ENCODE data around the gene TPST1.

TPST1 gene

GRCh38 chr7:66239467-66239856, 34.3 kb downstream of the TPST1 start:
- no peak for DNase-seq

GRCh38 chr7:66245008-66245407, 39.9 kb downstream of the TPST1 start:
- DNase-seq: no peak

GRCh38 chr7:66246554-66247171, 41.5 kb downstream of the TPST1 start:
- no peak for DNase-seq

- DNase-seq: peak; percentile 5
Observed at GRCh38 chr7:66247380-66248078, 42.4 kb downstream of the TPST1 start.

GRCh38 chr7:66250711-66251110, 45.6 kb downstream of the TPST1 start:
- no peak for DNase-seq

GRCh38 chr7:66255534-66256100, 50.5 kb downstream of the TPST1 start:
- DNase-seq: no peak

- DNase-seq: no peak
Observed at GRCh38 chr7:66256281-66256680, 51.1 kb downstream of the TPST1 start.

GRCh38 chr7:66257481-66257880, 52.3 kb downstream of the TPST1 start:
- no peak for DNase-seq

- no peak for DNase-seq
Observed at GRCh38 chr7:66258409-66258808, 53.3 kb downstream of the TPST1 start.

- no peak for DNase-seq
Observed at GRCh38 chr7:66261941-66262340, 56.8 kb downstream of the TPST1 start.

GRCh38 chr7:66263936-66264335, 58.8 kb downstream of the TPST1 start:
- DNase-seq: no peak

- peak; percentile 3 for DNase-seq
Observed at GRCh38 chr7:66265566-66265965, 60.4 kb downstream of the TPST1 start.

- DNase-seq: no peak
Observed at GRCh38 chr7:66267249-66267648, 62.1 kb downstream of the TPST1 start.

- DNase-seq: no peak
Observed at GRCh38 chr7:66269978-66270377, 64.8 kb downstream of the TPST1 start.

GRCh38 chr7:66272321-66272720, 67.2 kb downstream of the TPST1 start:
- no peak for DNase-seq

GRCh38 chr7:66276363-66276762, 71.2 kb downstream of the TPST1 start:
- DNase-seq: no peak

GRCh38 chr7:66277492-66277891, 72.4 kb downstream of the TPST1 start:
- DNase-seq: no peak

- DNase-seq: no peak
Observed at GRCh38 chr7:66279912-66280311, 74.8 kb downstream of the TPST1 start.

- peak; percentile 70 for DNase-seq
Observed at GRCh38 chr7:66281678-66282590, 76.8 kb downstream of the TPST1 start.

- DNase-seq: no peak
Observed at GRCh38 chr7:66282591-66282935, 77.4 kb downstream of the TPST1 start.

- no peak for DNase-seq
Observed at GRCh38 chr7:66283003-66283920, 78.1 kb downstream of the TPST1 start.

- DNase-seq: no peak
Observed at GRCh38 chr7:66296001-66296521, 90.9 kb downstream of the TPST1 start.
